ENCODE results near the gene SAAL1.

- TF ChIP-seq CTCF (conservative IDR thresholded peaks at IDR 0.05 in 1 of 2, IDR thresholded peaks at IDR 0.05 in 1 of 2; ENCODE audit: low read depth in 1 of 2, low read length in 2 of 2) (peak; percentile 52 to 65), EZH2 (IDR thresholded peaks at IDR 0.05; ENCODE audit: low read length, missing control alignments) (no peak)
Measured at GRCh38 chr11:18105802-18106574, at the start of gene SAAL1.

Data from fibroblast of lung (primary cell).